SU-DHL-6 (cell line): ENCODE results near the gene PSEN1.

ENCODE experiments used
- CTCF ChIP-seq: fragments of 200-600 bp; sonication (generic); IDR thresholded peaks from one replicate; pipeline ENCODE4 v1.5.1; 2017; ENCODE audit warnings: antibody characterized with exemption, mild to moderate bottlenecking, low read length, moderate library complexity; ENCODE audit not compliant: insufficient read depth, poor library complexity, severe bottlenecking
- EZH2phosphoT487 ChIP-seq: fragments of 200-600 bp; sonication (generic), shearing (Covaris generic); conservative IDR thresholded peaks from 2 replicates; pipeline ENCODE4 v1.6.1; 2018; ENCODE audit warnings: mild to moderate bottlenecking, antibody characterized with exemption, low read length, moderate library complexity, mixed read lengths

- TF ChIP-seq CTCF = no peak
- TF ChIP-seq EZH2phosphoT487 = no peak
These were observed 128.0 kb downstream of the PSEN1 start for GRCh38 chr14:73264080-73264884.
